ENCODE data around the gene PSMG4. TPM values are rescaled to one million over a fixed set of nuclear protein-coding genes. Genes with fewer than 3 reads are reported as not detected.

Gene PSMG4
- total and polyA plus RNA-seq, 9 of the 15 experiments (the other 6 are each of a cell fraction or from before 2014, with no cell fraction given) = 12.9 to 185 (median 52.0) TPM

DNA sequence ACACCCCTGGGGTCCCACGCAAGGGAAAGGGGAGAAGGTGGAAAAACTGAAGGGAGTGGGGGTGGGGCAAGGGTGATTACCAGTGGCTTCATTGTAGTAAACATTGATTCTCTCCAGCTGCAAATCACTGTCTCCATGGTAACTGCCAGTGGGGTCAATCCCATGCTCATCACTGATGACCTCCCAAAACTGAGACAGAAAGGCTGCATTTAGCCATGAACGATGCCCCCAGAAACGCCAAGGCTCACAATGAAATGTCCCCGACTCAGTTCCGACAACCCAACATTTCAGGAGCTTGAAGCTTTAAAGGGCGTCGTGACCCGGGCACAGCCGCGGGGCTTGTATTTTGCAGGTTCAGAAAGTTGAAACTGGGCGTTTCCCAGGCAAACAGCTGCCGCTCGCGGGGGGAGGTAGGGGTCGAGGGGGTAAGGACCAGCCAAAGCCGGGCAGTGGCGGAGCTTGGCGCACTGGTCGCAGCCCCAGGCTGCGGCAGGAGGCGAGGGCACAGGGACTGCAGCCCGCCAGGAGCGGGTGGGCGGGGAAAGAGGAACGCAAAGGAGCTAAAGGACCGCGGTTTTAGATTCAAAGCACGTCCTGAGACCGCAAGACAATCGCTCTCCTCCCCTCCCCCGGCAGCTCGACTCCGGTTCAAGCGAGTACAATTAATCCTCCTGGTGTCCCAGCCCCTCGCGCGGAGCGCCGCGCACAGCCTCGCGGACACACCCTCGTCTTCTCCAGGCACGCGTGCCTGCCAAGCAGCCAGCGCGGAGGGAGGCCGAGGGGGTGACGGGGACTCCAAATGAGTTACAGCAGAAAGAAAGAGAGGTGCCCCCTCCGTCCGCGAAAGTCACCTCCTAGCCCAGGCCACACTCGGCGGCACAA, 32.0 kb upstream of the PSMG4 start:
- peak overlapping the region; percentile 51 to 90 for H3K9ac ChIP-seq (ENCODE audit: insufficient read depth in 1 of 2, low read depth in 2 of 2, low read length in 2 of 2)
- H3K9me3 ChIP-seq (replicated peaks; ENCODE audit: control insufficient read depth, insufficient read depth, low read depth, low read length) = no peaks in the 10 kb centered on the region
- H3K4me1 ChIP-seq (replicated peaks in 1 of 2; ENCODE audit: control insufficient read depth in 2 of 2, insufficient read depth in 2 of 2, low read length in 2 of 2) = peaks cover 35 to 47% of the 10 kb centered on the region in 2 experiments
- in situ Hi-C loops (cut with MboI) = no loop called here
- intact Hi-C loops (cut with micrococcal nuclease) = no loop called here
- FAIRE-seq = peak; percentile 70
- peak overlapping the region; percentile 84 for H3K4me2 ChIP-seq (ENCODE audit: insufficient read depth, low read length)
- H3K36me3 ChIP-seq (ENCODE audit: control insufficient read depth, insufficient read depth, low read length) = no peaks in the 10 kb centered on the region
- CTCF ChIA-PET (ENCODE audit: low intra/inter-chr PET ratio) = no interaction called here
- H3K9me1 ChIP-seq (ENCODE audit: control insufficient read depth, insufficient read depth, low read length) = no peaks in the 10 kb centered on the region
- DNase-seq (ENCODE audit: extremely low read depth in 1 of 4, low spot score in 3 of 4) = peak; percentile 57 to 72 (median 61)
- WGBS (ENCODE audit: insufficient coverage, low coverage, missing lambda C conversion rate) = 3% methylated on average over 52 of the region's 54 CpGs
- TSS peak; percentile 59 for BruUV-seq (replicated peaks)
- H3K79me2 ChIP-seq (ENCODE audit: control insufficient read depth, insufficient read depth, low read length) = no peaks in the 10 kb centered on the region
- ATAC-seq = peak; percentile 67
- H2AFZ ChIP-seq (ENCODE audit: low read depth, low read length) = peak overlapping the region; percentile 86
- peaks cover 33 to 59% of the 10 kb centered on the region in 2 experiments for H3K27me3 ChIP-seq (ENCODE audit: control insufficient read depth in 2 of 2, insufficient read depth in 2 of 2, low read length in 2 of 2)
- H3K4me3 ChIP-seq = peak overlapping the region; percentile 36
- H4K20me1 ChIP-seq (replicated peaks; ENCODE audit: control insufficient read depth, insufficient read depth, low read length) = no peaks in the 10 kb centered on the region
- H3K27ac ChIP-seq (ENCODE audit: extremely low read depth, low read depth, low read length) = no peak overlapping the region
- POLR2A ChIA-PET = interaction anchor here (0.7 to 1.3 kb wide), 4 partner anchors 10 to 33 kb away, joined by 3 to 4 read pairs (median 4); no protein-coding TSS in a partner anchor
- TF ChIP-seq ZFX (CRISPR knock-in tag; IDR thresholded peaks at IDR 0.05) (peak; percentile 56), HDAC2 (IDR thresholded peaks at IDR 0.05) (peak; percentile 24; the same call in 1 of the 2 replicates), HNRNPLL (IDR thresholded peaks at IDR 0.05; ENCODE audit: low read depth, low read length, poor library complexity, severe bottlenecking) (peak; percentile 14), KDM2B (CRISPR knock-in tag; IDR thresholded peaks at IDR 0.05) (0 out of 2 replicates have a peak, but pooled peaks have one; percentile 44), MYC (IDR thresholded peaks at IDR 0.05; ENCODE audit: low read depth, low read length) (peak; percentile 24; the same call in 1 of the 2 replicates), MYC (CRISPR knock-in tag; IDR thresholded peaks at IDR 0.05; ENCODE audit: borderline replicate concordance, low read depth) (no peak), ZNF584 (CRISPR knock-in tag; IDR thresholded peaks at IDR 0.05; ENCODE audit: low read depth) (no peak)
- TF ChIP-seq, protein P1, sequence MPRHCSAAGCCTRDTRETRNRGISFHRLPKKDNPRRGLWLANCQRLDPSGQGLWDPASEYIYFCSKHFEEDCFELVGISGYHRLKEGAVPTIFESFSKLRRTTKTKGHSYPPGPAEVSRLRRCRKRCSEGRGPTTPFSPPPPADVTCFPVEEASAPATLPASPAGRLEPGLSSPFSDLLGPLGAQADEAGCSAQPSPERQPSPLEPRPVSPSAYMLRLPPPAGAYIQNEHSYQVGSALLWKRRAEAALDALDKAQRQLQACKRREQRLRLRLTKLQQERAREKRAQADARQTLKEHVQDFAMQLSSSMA (CRISPR knock-in tag; IDR thresholded peaks at IDR 0.05) = no peak
- TF ChIP-seq, protein P2, sequence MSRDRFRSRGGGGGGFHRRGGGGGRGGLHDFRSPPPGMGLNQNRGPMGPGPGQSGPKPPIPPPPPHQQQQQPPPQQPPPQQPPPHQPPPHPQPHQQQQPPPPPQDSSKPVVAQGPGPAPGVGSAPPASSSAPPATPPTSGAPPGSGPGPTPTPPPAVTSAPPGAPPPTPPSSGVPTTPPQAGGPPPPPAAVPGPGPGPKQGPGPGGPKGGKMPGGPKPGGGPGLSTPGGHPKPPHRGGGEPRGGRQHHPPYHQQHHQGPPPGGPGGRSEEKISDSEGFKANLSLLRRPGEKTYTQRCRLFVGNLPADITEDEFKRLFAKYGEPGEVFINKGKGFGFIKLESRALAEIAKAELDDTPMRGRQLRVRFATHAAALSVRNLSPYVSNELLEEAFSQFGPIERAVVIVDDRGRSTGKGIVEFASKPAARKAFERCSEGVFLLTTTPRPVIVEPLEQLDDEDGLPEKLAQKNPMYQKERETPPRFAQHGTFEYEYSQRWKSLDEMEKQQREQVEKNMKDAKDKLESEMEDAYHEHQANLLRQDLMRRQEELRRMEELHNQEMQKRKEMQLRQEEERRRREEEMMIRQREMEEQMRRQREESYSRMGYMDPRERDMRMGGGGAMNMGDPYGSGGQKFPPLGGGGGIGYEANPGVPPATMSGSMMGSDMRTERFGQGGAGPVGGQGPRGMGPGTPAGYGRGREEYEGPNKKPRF (IDR thresholded peaks at IDR 0.05; ENCODE audit: low read depth, low read length) = no peak
- TF ChIP-seq, protein P3, sequence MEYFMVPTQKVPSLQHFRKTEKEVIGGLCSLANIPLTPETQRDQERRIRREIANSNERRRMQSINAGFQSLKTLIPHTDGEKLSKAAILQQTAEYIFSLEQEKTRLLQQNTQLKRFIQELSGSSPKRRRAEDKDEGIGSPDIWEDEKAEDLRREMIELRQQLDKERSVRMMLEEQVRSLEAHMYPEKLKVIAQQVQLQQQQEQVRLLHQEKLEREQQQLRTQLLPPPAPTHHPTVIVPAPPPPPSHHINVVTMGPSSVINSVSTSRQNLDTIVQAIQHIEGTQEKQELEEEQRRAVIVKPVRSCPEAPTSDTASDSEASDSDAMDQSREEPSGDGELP (CRISPR knock-in tag; IDR thresholded peaks at IDR 0.05; ENCODE audit: borderline replicate concordance) = peak; percentile 78
- TF ChIP-seq, protein P4, sequence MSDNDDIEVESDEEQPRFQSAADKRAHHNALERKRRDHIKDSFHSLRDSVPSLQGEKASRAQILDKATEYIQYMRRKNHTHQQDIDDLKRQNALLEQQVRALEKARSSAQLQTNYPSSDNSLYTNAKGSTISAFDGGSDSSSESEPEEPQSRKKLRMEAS (CRISPR knock-in tag; IDR thresholded peaks at IDR 0.05) = peak; percentile 83
